GM12801 (cell line): ENCODE data around the gene SESN1.

Experiments used
- CTCF ChIP-seq: IDR thresholded peaks from one replicate; pipeline ENCODE4 v1.5.1; 2011; ENCODE audit warnings: control low read depth; ENCODE audit not compliant: insufficient read length; ENCODE audit errors: extremely low read depth

Gene SESN1

GRCh38 chr6:108968325-108969316, 126.0 kb downstream of the SESN1 start:
- TF ChIP-seq CTCF: no peak

- no peak for TF ChIP-seq CTCF
Measured at GRCh38 chr6:108966855-108967755, 127.5 kb downstream of the SESN1 start.

GRCh38 chr6:108966251-108966650, 128.4 kb downstream of the SESN1 start:
- TF ChIP-seq CTCF: no peak

- TF ChIP-seq CTCF: no peak
Measured at GRCh38 chr6:108961985-108962384, 132.7 kb downstream of the SESN1 start.

GRCh38 chr6:108961077-108961476, 133.6 kb downstream of the SESN1 start:
- no peak for TF ChIP-seq CTCF

- no peak for TF ChIP-seq CTCF
Measured at GRCh38 chr6:108960601-108961000, 134.0 kb downstream of the SESN1 start.

- no peak for TF ChIP-seq CTCF
Measured at GRCh38 chr6:108959972-108960582, 134.6 kb downstream of the SESN1 start.
